Measurements from ENCODE around the gene DHDH. TPM values are rescaled to one million over a fixed set of nuclear protein-coding genes. Genes with fewer than 3 reads are reported as not detected.

DHDH gene
- total RNA-seq, 5 donors from 2014 or later (not counting 1 experiment from before 2014, with no cell fraction given) = 0.93 to 1.7 (median 1.2) TPM

DNA sequence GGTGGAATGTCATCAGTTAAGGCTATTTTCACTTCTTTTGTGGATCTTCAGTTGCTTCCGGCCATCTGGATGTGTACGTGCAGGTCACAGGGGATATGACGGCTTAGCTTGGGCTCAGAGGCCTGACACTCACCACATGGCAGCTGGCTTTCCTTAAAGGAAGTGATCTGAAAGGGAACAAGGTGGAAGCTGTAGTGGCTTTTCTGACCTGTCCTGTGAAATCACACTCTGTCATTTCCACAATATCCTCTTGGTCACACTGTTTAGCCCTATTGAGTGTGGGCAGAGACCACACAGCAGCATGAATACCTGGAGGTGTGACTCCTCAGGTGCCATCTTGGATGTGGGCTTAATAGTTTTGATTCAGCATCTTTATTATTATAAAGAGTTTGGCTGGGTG is 16.7 kb downstream of the DHDH start:
- Histone ChIP-seq H3K4me3 (ENCODE audit: control insufficient read depth in 1 of 2, extremely low read depth in 1 of 2, low read length in 1 of 2) (no peak overlapping the region), H3K27ac (ENCODE audit: low read length) (no peak overlapping the region), H3K9me3 (no peaks in the 10 kb centered on the region), H3K36me3 (ENCODE audit: control insufficient read depth in 2 of 2, extremely low read depth in 1 of 2, insufficient read depth in 1 of 2, low read length in 1 of 2) (no peaks in the 10 kb centered on the region), H3K4me1 (ENCODE audit: control insufficient read depth in 1 of 2, extremely low read depth in 1 of 2, insufficient read depth in 2 of 2, low read length in 2 of 2) (peaks cover 2 to 8% of the 10 kb centered on the region in 2 experiments), H3K27me3 (replicated peaks in 1 of 2; ENCODE audit: control insufficient read depth in 2 of 2, extremely low read depth in 1 of 2, insufficient read depth in 2 of 2, low read length in 1 of 2) (no peaks in the 10 kb centered on the region)
- ChIA-PET CTCF (interaction anchor here in 1 of 2 donors (0.5 kb wide), 1 partner anchor 43 kb away, joined by 3 read pairs; the partner anchor contains the start of gene RUVBL2), POLR2A (no interaction called here)
- WGBS (ENCODE audit: insufficient coverage) = 100% methylated on average over 1 of the region's 3 CpGs
- Mint-ChIP-seq H3K27me3 (no peaks in the 10 kb centered on the region), H3K4me1 (peaks cover 4 to 6% (median 4%) of the 10 kb centered on the region in 3 donors), H3K36me3 (no peaks in the 10 kb centered on the region), H3K4me3 (no peak overlapping the region), H3K27ac (no peak overlapping the region), H3K9me3 (peaks cover 0 to 2% (median 0%) of the 10 kb centered on the region in 3 donors)
- no peak for DNase-seq
- no peak for ATAC-seq (replicated peaks in 1 of 4)

GRCh38 chr19:48950830-48951519 is 17.5 kb downstream of the DHDH start:
- Histone ChIP-seq H3K27ac (ENCODE audit: low read length) (no peak overlapping the region), H3K36me3 (ENCODE audit: control insufficient read depth in 2 of 2, extremely low read depth in 1 of 2, insufficient read depth in 1 of 2, low read length in 1 of 2) (no peaks in the 10 kb centered on the region), H3K27me3 (replicated peaks in 1 of 2; ENCODE audit: control insufficient read depth in 2 of 2, extremely low read depth in 1 of 2, insufficient read depth in 2 of 2, low read length in 1 of 2) (no peaks in the 10 kb centered on the region), H3K9me3 (no peaks in the 10 kb centered on the region), H3K4me3 (ENCODE audit: control insufficient read depth in 1 of 2, extremely low read depth in 1 of 2, low read length in 1 of 2) (no peak overlapping the region), H3K4me1 (ENCODE audit: control insufficient read depth in 1 of 2, extremely low read depth in 1 of 2, insufficient read depth in 2 of 2, low read length in 2 of 2) (peaks cover 3 to 16% of the 10 kb centered on the region in 2 experiments)
- ChIA-PET CTCF (interaction anchor here in 1 of 2 donors (0.7 to 1.5 kb wide), 2 partner anchors 15 to 43 kb away, joined by 3 to 4 read pairs; partner anchors contain the start of gene RUVBL2), POLR2A (no interaction called here)
- Mint-ChIP-seq H3K9me3 (peaks cover 0 to 2% (median 0%) of the 10 kb centered on the region in 3 donors), H3K4me1 (peaks cover 12 to 14% (median 12%) of the 10 kb centered on the region in 3 donors), H3K27me3 (no peaks in the 10 kb centered on the region), H3K27ac (no peak overlapping the region), H3K4me3 (no peak overlapping the region), H3K36me3 (peaks cover 1% of the 10 kb centered on the region)
- ATAC-seq (replicated peaks in 1 of 4) (no peak), DNase-seq (no peak)
- 92% methylated on average over 6 of the region's 9 CpGs for WGBS (ENCODE audit: insufficient coverage)

- Histone ChIP-seq H3K4me3 (ENCODE audit: control insufficient read depth in 1 of 2, extremely low read depth in 1 of 2, low read length in 1 of 2) (no peak overlapping the region), H3K9me3 (no peaks in the 10 kb centered on the region), H3K4me1 (ENCODE audit: control insufficient read depth in 1 of 2, extremely low read depth in 1 of 2, insufficient read depth in 2 of 2, low read length in 2 of 2) (peaks cover 6 to 25% of the 10 kb centered on the region in 2 experiments), H3K27ac (ENCODE audit: low read length) (no peak overlapping the region), H3K27me3 (replicated peaks in 1 of 2; ENCODE audit: control insufficient read depth in 2 of 2, extremely low read depth in 1 of 2, insufficient read depth in 2 of 2, low read length in 1 of 2) (no peaks in the 10 kb centered on the region), H3K36me3 (ENCODE audit: control insufficient read depth in 2 of 2, extremely low read depth in 1 of 2, insufficient read depth in 1 of 2, low read length in 1 of 2) (peaks cover 5% of the 10 kb centered on the region in 2 donors)
- WGBS (ENCODE audit: insufficient coverage) = 97% methylated on average over 3 of the region's 4 CpGs
- Mint-ChIP-seq H3K36me3 (peaks cover 17% of the 10 kb centered on the region), H3K4me3 (peak overlapping the region; percentile 21 to 85 (median 43)), H3K27me3 (no peaks in the 10 kb centered on the region), H3K4me1 (peaks cover 24 to 33% (median 26%) of the 10 kb centered on the region in 3 donors), H3K9me3 (no peaks in the 10 kb centered on the region), H3K27ac (no peak overlapping the region)
- DNase-seq (no peak), ATAC-seq (replicated peaks in 1 of 4) (no peak)
- POLR2A ChIA-PET = no interaction called here
- CTCF ChIA-PET = interaction anchor here (0.6 to 1.6 kb wide), 5 partner anchors 19 to 1187 kb away, joined by 3 to 6 read pairs (median 5); partner anchors contain the start of genes GYS1 (in 1 of the 2) and RUVBL2 (in 1 of the 2)
Observed at GRCh38 chr19:48953141-48953540, 19.6 kb downstream of the DHDH start.

DNA sequence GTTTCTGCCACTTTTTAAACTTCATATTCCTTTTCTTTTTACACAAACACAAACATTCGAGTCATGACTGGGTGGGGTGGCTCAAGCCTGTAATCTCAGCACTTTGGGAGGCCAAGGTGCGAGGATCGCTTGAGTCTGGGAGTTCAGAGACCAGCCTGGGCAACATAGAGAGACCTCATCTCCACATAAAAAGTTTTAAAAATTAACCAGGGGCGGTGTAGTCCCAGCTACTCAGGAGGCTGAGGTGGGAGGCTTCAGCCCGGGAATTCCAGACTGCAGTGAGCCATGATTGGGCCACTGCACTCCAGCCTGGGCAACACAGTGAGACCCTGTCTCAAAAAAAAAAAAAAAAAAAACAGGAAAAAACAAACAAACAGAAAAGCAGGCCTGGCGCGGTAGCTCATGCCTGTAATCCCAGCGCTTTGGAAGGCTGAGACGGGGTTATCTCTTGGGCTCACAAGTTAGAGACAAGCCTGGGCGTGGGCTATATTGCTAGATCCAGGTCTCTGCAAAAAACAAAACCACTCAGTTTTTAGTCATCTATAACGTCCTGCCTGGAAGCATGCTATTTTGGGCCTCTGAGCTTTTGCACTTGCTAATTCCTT is 20.6 kb downstream of the DHDH start:
- DNase-seq = no peak
- Histone ChIP-seq H3K36me3 (ENCODE audit: control insufficient read depth in 2 of 2, extremely low read depth in 1 of 2, insufficient read depth in 1 of 2, low read length in 1 of 2) (peaks cover 5% of the 10 kb centered on the region in 2 donors), H3K4me1 (ENCODE audit: control insufficient read depth in 1 of 2, extremely low read depth in 1 of 2, insufficient read depth in 2 of 2, low read length in 2 of 2) (peaks cover 6 to 25% of the 10 kb centered on the region in 2 experiments), H3K27ac (ENCODE audit: low read length) (peak overlapping the region; percentile 16), H3K4me3 (ENCODE audit: control insufficient read depth in 1 of 2, extremely low read depth in 1 of 2, low read length in 1 of 2) (peak overlapping the region; percentile 93 to 100), H3K9me3 (no peaks in the 10 kb centered on the region), H3K27me3 (replicated peaks in 1 of 2; ENCODE audit: control insufficient read depth in 2 of 2, extremely low read depth in 1 of 2, insufficient read depth in 2 of 2, low read length in 1 of 2) (no peaks in the 10 kb centered on the region)
- Mint-ChIP-seq H3K4me3 (peak overlapping the region; percentile 85 to 92 (median 89)), H3K4me1 (peaks cover 26 to 33% (median 29%) of the 10 kb centered on the region in 3 donors), H3K27ac (peak overlapping the region; percentile 93), H3K9me3 (no peaks in the 10 kb centered on the region), H3K27me3 (no peaks in the 10 kb centered on the region), H3K36me3 (peaks cover 17% of the 10 kb centered on the region)
- ChIA-PET CTCF (interaction anchor here (0.6 to 2.1 kb wide), 5 partner anchors 17 to 164 kb away, joined by 3 to 8 read pairs (median 5); partner anchors contain the start of genes DHDH (in 1 of the 2), GYS1 (in 1 of the 2) and RUVBL2 (in 1 of the 2)), POLR2A (interaction anchor here (0.6 to 0.7 kb wide), 4 partner anchors 12 to 228 kb away, joined by 3 to 5 read pairs (median 4); no protein-coding TSS in a partner anchor)
- ATAC-seq (replicated peaks in 1 of 4) = no peak
- WGBS (ENCODE audit: insufficient coverage) = 72% methylated on average over 5 of the region's 11 CpGs

DNA sequence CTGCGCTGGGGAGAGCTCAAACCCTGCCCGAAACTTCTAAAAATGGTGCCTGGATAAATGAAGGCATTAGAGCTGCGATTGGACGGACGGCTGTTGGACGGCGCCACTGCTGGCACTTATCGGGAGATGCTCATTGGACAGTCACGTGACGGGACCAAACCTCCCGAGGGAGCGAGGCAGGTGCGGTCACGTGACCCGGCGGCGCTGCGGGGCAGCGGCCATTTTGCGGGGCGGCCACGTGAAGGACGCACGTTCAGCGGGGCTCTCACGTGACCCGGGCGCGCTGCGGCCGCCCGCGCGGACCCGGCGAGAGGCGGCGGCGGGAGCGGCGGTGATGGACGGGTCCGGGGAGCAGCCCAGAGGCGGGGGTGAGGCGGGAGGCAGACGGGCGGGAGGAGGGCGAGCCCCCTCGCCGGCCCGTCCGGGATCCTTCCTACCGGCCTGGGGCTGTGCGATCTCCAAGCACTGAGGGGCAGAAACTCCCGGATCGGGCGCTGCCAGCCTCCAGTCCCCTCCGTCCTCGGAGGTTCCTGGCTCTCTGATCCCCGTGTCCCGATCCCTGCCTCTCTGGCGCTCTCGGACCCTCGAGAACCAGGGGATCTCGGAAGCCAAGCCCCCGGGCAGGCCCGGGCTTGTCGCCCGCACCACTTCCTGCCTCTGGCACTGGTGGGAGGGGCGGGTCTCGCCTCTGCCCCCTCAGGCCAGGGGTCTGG is 21.3 kb downstream of the DHDH start, which contains the start of gene BAX:
TSS of gene BAX (plus strand) at position 281 of the 713 bp plus-strand sequence. CDS start at position 335, 54 bp downstream.
- no peaks in the 10 kb centered on the region for H3K9me3 Mint-ChIP-seq
- peak within 1 kb of the TSS; percentile 83 for H3K27ac ChIP-seq (ENCODE audit: low read length)
- H3K27me3 Mint-ChIP-seq = no peaks in the 10 kb centered on the region
- peaks cover 26 to 33% (median 32%) of the 10 kb centered on the region in 3 donors for H3K4me1 Mint-ChIP-seq
- no peaks in the 10 kb centered on the region for H3K27me3 ChIP-seq (replicated peaks in 1 of 2; ENCODE audit: control insufficient read depth in 2 of 2, extremely low read depth in 1 of 2, insufficient read depth in 2 of 2, low read length in 1 of 2)
- peaks cover 6 to 29% of the 10 kb centered on the region in 2 experiments for H3K4me1 ChIP-seq (ENCODE audit: control insufficient read depth in 1 of 2, extremely low read depth in 1 of 2, insufficient read depth in 2 of 2, low read length in 2 of 2)
- ATAC-seq (replicated peaks in 1 of 4) (peak; percentile 91 to 95 (median 92)), DNase-seq (peak; percentile 45 to 89 (median 70))
- WGBS (ENCODE audit: insufficient coverage) = under 1% methylated on average over 71 of the region's 71 CpGs
- H3K36me3 Mint-ChIP-seq = peaks cover 17% of the 10 kb centered on the region
- peaks cover 5% of the 10 kb centered on the region in 2 donors for H3K36me3 ChIP-seq (ENCODE audit: control insufficient read depth in 2 of 2, extremely low read depth in 1 of 2, insufficient read depth in 1 of 2, low read length in 1 of 2)
- peak within 1 kb of the TSS; percentile 85 to 92 (median 89) for H3K4me3 Mint-ChIP-seq
- no peaks in the 10 kb centered on the region for H3K9me3 ChIP-seq
- H3K4me3 ChIP-seq (ENCODE audit: control insufficient read depth in 1 of 2, extremely low read depth in 1 of 2, low read length in 1 of 2) = peak within 1 kb of the TSS; percentile 93 to 100
- POLR2A ChIA-PET = interaction anchor here (0.6 to 0.7 kb wide), 3 partner anchors 11 to 229 kb away, joined by 3 to 5 read pairs (median 5); no protein-coding TSS in a partner anchor
- CTCF ChIA-PET = interaction anchor here in 1 of 2 donors (0.6 to 2.1 kb wide), 3 partner anchors 16 to 165 kb away, joined by 3 to 8 read pairs (median 5); partner anchors contain the start of gene DHDH
- H3K27ac Mint-ChIP-seq = peak within 1 kb of the TSS; percentile 93
